M059J (cell line): ENCODE data around the gene ZDHHC11. TPM values are rescaled to one million over a fixed set of nuclear protein-coding genes. Genes with fewer than 3 reads are reported as not detected.
"Not testable (repeated sequence)": the region's sequence is repeated elsewhere in the genome, so short reads cannot be mapped to it uniquely, and the experiment has no call there.

Source experiments
- DNase-seq: peaks from one replicate; pipeline ENCODE4 v3.0.0-alpha.2; 2012; ENCODE audit warnings: low read depth
- total RNA-seq: library from RNA; depleted of rRNA; stranded (reverse); fragments of >200 nt; shearing (Covaris generic); gene quantifications from 2 replicates; pipeline ENCODE4 v1.2.3, GENCODE V29; 2014

The ZDHHC11 gene
- total RNA-seq, 1 experiment from 2014 or later = 0.22 TPM

DNA sequence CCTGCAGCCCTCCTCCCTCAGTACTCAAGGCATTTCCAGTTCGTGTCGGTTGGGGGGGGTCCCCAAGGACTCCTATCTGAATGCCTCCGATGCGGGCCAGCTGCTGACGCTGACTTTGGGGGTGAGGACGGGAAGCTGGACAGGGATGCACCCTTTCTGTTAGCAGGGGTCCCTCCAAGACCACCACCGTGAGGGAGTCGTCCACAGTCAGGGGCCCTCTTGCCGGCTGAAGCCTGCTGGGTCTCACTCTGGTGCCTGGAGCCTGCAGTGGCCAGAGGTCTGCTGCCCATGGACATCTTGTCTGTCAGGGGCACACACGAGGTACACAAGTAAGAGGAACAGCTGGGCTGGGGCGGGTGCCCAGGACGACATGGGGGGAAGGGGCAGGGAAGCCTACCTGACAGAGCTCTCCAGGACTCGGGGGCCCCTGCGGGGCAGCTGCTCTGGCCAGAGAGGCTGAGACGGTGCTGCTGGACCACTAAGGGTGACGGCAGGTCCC lies 9.1 kb upstream of the ZDHHC11 start:
- no peak for DNase-seq

DNA sequence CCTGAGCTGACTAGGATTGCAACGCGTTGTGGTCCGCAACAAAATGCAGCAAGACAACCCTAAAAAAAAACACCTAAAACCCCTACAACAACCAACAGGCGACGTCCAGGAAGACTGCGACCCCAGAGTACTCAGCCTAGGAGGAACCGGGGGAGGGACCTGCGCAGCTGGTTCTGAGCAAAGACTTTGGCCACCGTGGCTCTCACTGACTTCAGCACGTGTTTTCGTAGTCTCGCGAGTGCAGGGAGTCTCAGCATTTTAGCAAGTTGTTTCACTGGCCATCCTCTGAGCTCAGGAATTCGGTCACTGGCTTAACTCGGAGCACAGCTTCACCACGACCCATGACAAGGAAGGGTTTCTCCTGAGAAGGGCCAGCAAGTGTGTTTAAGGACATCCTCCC lies 8.6 kb upstream of the ZDHHC11 start:
- DNase-seq = no peak

DNA sequence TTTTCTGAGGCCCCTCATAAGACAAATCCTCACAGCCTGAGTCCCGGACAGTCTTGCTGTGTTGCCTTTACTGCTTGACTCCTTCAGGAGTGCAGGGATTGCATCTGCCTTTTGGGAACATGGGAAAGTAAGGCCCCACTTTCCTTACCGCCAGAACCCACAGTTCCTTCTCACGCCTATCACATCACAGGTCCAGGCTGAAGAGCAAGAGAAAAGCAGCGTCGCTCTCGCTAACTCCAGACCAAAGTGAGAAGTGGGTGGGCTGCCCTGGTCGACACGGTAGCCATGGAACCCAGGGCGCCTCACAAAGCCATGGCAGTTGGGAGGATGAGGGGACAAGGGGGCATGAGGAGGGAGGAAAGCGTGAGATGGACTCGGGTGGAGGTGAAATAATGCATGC lies 7.9 kb upstream of the ZDHHC11 start:
- no peak for DNase-seq

DNA sequence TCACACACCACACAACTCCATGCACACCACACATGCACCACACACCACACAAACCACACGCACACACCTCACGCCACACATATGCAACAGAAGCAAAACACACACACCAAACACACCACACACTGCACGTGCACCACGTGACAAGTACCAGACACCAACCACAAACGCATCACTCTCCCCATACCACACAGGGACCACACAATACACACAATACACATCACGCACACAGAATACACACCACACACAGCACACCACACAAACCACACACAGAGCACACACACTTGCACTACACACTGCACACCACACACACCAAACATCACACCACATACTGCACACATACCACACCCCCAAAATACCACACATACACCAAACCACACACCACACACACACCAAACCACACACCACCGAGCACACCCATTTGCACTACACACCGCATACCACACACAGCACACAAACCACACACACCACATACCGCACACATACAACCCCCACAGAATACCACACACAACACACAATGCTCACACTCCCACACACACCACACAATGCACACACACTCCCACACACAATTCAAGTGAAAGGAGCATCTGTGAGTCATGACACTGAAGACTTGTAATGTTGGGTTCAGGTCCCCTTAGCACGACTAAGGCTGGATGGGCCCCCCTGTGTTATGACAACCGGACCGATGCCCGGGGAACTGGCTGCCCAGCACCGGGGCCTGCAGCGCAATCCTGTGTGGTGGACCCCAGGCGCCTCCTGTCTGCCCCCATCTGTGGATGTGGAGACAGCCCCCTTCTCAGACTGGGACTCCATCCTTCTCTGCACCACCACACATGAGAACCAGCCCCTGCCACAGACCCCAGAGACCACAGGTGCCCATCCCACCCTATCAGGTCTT lies 6.0 kb upstream of the ZDHHC11 start:
- no peak for DNase-seq

GRCh38 chr5:855771-856530 lies 5.2 kb upstream of the ZDHHC11 start:
- DNase-seq = no peak

DNA sequence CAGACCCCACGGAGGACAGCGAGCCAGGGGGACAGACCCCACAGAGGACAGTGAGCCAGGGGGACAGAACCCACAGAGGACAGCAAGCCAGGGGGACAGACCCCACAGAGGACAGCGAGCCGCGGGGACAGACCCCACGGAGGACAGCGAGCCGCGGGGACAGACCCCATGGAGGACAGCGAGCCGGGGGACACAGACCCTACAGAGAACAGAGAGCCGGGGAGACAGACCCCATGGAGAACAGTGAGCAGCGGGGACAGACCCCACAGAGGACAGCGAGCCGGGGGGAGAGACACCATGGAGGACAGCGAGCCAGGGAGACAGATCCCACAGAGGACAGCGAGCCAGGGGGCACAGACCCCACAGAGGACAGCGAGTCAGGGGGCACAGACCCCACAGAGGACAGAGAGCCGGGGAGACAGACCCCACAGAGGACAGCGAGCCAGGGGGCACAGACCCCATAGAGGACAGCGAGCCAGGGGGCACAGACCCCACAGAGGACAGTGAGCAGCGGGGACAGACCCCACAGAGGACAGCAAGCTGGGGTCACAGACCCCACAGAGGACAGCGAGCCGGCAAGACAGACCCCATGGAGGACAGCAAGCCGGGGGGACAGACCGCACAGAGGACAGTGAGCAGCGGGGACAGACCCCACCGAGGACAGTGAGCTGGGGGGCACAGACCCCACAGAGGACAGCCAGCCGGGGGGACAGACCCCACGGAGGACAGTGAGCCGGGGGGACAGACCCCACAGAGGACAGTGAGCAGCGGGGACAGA lies 4.4 kb upstream of the ZDHHC11 start:
- DNase-seq = no peak

- DNase-seq = no peak
These were observed 3.4 kb upstream of the ZDHHC11 start for GRCh38 chr5:854217-854616.

GRCh38 chr5:853416-854090 lies 2.8 kb upstream of the ZDHHC11 start:
- not testable (repeated sequence) for DNase-seq

GRCh38 chr5:852431-853401 lies 1.9 kb upstream of the ZDHHC11 start:
- no peak for DNase-seq

DNA sequence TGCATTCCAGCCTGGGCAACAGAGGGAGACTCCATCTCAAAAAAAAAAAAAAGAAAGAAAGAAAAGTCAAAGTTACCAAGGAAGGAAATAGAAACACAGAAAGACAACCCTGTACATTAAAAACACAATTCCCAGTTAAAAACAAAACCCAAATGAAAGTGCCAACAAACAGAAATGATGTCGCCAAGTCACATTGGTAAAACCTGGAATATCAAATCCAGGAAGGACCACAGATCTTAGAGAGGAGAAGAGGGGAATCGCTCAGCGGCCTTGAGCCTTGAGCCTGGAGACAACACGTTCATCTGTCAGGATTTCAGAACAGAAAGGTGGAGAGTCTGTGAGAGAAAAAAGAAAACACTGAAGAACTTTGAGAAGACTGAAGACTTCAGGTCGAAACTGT lies 1.2 kb upstream of the ZDHHC11 start:
- DNase-seq = no peak

GRCh38 chr5:851553-851952 lies 767 bp upstream of the ZDHHC11 start:
- no peak for DNase-seq

DNA sequence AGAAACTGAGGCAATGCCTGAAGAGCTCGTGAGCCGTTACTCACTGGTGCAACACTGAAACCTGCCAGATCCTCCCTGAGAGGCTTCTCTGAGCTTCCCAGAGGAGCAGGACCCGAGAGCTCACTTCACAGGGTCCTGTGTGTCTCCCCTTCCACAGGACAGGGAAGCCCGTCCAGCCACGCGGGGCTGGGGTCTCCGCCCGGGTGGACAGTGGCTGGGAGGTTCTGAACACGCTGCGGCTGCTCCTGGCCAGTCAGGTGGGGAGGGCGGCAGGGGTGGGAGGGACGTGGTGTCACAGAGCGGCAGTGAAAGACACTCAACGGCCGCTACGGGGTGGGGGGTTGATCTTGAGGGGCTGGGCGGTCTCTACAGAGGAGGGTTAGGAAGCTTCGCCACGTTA lies 290 bp upstream of the ZDHHC11 start:
- no peak for DNase-seq

DNA sequence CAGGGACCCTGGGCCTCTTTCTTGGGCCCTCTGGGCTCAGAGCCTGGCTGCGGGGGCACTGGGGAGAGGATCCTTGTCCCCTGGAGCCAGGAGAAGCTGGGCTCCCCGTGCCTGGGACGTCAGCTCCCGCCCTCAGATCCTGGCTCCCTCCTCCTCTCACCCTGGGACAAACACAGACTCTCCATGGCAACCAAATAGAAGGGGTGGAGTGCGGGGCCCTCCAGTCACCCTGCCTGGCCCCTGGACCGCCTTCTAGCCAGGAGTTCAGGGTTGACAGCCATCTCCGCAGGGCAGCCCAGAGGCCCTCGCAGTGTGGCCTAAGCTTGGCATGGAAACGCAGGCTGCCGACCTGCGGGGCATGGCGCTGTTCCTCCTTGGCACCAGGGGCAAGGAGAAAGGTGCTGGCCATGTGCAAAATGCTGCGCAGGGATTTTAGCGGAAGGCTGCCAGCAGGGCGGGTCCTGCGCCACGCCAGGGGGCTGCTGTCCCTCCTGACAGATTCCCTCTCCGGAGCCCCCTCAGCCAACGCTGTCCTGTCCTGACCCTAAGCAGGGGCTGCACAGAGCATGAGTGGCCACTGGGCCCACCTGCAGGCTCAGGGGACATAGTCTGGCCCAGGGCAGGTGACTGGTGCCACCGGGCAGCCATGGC lies 1.0 kb downstream of the ZDHHC11 start:
- no peak for DNase-seq

- DNase-seq = no peak
These were observed 2.1 kb downstream of the ZDHHC11 start for GRCh38 chr5:848671-849111.

DNA sequence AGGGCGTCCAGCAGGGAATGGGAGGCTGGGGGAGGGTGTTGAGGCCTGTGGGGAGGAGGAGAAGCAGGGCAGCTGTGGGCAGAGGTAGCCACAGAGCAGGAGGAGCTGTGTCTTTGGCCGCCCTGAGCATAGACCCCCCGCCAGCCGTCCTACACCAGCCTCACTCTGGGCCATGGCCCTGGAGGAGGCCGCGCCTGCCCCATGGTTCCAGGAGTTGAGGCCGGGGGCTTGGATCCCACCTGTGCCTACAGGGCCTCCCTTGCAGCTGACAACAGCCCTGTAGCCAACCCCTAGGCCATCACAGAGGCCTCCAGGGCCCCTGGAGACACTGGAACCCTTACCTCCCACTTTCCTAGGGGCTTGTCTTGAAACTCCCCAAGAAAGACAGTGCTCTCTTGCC lies 3.0 kb downstream of the ZDHHC11 start:
- DNase-seq = not testable (repeated sequence)

- DNase-seq = not testable (repeated sequence)
These were observed 3.6 kb downstream of the ZDHHC11 start for GRCh38 chr5:847212-847611.

GRCh38 chr5:846602-847091 lies 4.1 kb downstream of the ZDHHC11 start:
- not testable (repeated sequence) for DNase-seq

DNA sequence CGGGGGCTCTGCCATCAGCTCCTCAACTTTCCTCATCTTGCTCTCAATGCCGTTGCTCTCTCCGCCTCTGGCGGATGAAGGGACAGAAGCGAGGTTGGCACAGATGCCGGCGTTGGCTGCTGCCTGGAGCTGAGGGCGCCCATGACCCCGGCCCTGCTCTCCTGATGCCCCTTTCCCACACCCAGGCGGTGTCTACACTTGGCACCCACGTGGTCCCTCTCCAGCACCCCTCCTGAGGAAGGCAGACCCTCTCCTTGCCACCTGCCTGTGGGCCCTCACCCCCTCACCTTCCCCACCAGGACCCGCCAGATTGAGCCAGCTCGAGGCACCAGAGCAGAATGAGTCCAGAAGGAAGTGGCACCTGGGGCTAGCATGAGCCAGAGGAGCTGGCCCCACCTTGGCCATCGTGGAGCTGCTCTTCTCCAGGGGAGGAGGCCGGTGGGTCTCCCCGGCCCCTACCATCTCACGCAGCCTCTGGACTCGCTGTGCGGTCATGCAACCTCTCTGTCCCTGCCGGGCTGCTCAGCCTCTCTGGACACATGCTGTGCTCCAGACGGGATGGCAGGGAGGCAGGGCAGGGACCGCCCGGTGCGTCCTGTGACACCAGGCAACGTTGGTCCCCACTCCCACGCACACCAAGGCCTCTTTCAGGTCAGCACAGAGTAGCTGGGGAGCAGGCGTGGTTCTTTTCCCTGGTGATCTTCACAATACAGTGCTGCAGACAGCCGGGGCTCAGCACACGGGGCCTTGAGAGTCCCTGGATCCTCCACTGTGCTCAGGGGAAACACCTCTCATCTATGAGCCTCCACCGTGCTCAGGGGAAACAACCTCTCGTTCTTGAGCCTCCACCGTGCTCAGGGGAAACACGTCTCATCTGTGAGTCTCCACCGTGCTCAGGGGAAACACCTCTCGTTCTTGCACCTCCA lies 4.8 kb downstream of the ZDHHC11 start:
- DNase-seq = not testable (repeated sequence)
